Dermis blood vessel endothelial cell (primary cell): ENCODE results near the gene KCNMA1. TPM values are rescaled to one million over a fixed set of nuclear protein-coding genes. Genes with fewer than 3 reads are reported as not detected.

ENCODE experiments used
- DNase-seq: peaks from one replicate; pipeline ENCODE4 v3.0.0; 2010
- total RNA-seq: library from RNA; depleted of rRNA; stranded (reverse); fragments of >200 nt; gene quantifications from 2 replicates; pipeline ENCODE4 v1.2.3, GENCODE V29; 2014

KCNMA1 gene
- total RNA-seq, 1 donor from 2014 or later: under 0.01 TPM

- DNase-seq: no peak
These were observed 461.9 kb downstream of the KCNMA1 start for GRCh38 chr10:77175631-77176222.

DNA sequence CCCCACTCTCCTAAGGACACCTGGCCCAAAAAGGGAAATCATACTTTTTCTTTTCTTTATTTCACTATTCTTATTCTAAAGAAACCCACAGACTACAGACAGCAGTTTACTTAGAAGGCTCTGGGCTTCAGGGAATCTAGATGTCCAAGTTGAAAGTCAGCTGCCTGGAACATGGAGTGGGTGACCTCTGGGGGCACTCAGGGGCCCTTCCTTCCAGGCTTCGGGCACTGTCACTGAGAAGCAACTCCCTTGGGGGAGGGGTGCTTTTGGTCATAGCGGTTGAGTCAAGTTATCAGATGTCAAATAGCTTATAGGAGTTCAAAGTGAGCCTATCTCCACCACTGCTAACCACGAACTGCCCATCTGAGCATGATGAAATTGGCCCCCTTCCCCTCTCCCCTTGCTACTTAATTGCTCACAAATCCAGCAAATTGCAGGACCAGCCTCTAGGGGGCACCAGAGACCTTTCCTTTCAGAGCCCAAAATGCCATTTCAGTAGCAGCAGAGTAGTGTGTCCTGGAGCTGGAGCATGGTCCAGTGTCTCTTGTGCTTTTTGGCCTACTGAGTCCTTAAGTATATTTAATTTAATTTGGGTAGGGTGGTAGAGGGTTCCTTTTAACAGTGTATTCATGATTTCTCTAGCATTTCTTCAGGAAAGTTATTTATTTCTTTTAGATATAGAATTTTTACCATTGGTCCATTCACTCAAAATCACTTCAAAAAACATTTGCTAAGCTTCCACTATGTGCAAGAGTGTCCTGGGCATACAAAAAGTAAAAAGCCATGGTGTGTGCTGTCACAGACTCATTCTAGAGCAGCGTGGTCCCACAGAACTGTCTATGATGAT is 463.8 kb downstream of the KCNMA1 start:
- peak; percentile 89 for DNase-seq

GRCh38 chr10:77172086-77172485 is 465.5 kb downstream of the KCNMA1 start:
- no peak for DNase-seq

DNA sequence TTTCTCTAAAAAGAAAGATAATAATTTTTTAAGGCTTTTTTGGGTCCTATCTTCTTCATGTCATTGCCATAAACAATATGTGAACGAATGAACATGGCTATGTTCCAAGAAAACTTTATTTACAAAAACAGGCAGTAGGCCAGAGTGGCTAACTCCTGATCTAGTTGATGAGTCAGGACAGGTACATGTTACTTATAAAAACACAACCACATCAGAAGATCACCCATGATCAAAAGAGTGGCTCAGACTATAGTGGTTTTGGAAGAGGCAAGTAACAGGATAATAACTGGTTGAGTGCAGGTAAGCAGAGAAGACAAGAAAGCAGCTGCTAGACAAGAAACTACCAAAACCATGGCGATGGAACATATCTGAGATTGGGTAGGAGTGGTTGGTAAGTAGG is 468.7 kb downstream of the KCNMA1 start:
- DNase-seq: no peak

GRCh38 chr10:77168161-77168560 is 469.4 kb downstream of the KCNMA1 start:
- no peak for DNase-seq

- DNase-seq: peak; percentile 79
These were observed 472.0 kb downstream of the KCNMA1 start for GRCh38 chr10:77165445-77166208.

DNA sequence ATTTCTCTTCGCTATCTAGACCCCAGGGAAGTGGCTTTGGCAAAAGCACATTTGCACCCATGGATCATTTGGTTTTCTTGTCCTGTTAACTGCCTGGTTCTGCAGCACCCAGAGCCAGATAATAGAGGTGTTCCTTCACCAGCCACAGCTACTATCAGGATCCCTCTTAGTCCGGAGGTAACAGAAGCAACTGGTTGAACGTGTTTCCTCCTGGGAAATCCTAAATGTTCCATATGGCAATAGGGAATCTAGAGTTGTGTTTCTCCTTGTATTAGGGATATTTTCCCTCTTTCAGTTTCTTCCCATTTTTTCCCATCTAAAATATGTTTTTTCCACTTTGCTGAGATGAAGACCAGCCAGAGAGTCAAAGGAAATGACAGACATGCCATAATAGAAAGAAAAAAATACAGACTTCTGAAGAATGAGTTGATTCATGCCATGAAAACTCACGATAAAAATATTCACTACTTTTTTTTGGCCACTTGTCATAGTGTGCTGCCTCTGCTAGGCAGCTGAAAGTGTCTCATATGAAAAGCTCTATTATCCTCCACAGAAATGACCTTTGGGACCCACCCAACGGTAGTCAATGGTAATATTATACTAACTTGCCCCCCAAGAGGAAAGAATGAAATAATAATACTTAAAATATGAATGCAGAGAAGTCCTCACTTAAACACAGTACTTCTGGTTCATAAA is 472.8 kb downstream of the KCNMA1 start:
- no peak for DNase-seq

DNA sequence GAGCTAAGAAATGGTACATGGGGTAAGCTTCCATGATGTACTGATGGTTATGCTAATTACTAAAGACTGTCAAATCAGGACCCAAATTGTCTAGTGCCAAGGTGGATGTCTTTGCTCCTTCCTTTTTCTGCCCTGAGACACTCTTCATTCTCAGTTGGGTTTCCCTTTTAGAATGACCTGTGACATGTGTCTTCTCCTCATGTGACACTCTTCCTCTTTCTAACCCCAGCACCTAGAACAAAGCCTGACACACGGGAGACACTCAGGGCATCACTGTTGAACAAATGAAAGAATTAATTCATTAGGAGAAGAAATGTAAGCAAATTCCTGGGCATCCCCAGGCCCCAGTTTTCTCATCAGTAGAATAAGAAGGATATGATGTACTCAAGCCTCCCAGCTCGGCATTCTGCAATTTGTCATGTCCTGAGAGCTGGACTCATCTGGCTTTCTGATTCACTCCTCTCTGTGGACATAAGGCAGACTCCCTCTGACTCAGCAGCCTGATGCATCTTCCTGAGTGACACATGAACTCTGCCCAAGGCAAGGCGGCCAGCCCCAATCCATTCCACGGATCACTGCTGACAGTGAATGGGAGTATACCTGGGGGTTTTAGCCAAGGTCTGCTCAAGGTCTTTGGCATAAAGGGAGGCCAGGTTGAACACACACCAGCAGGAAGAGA is 473.8 kb downstream of the KCNMA1 start:
- peak; percentile 90 for DNase-seq

GRCh38 chr10:77162697-77163096 is 474.9 kb downstream of the KCNMA1 start:
- peak; percentile 46 for DNase-seq

- peak; percentile 82 for DNase-seq
These were observed 476.9 kb downstream of the KCNMA1 start for GRCh38 chr10:77160679-77161078.

GRCh38 chr10:77159538-77160110 is 478.0 kb downstream of the KCNMA1 start:
- DNase-seq: no peak

DNA sequence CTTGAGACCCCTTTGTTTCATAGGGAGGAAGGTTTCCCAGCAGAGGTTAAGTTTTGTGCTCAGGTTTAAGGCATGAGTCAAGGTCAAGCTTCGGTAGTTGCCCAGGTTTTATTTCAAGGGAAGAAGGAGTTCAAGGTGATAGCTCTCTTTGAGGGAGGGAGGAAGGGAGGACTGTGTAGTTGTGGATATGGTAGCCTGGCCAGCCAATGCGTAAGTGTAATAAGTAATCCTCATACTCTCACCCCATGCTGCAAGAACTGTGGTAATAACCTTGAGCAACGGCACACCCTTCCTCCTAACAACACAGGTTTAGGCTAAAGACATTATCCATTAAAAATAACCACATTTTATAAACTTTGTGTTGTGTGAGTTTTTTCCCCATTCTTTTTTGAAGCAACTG is 478.9 kb downstream of the KCNMA1 start:
- no peak for DNase-seq

DNA sequence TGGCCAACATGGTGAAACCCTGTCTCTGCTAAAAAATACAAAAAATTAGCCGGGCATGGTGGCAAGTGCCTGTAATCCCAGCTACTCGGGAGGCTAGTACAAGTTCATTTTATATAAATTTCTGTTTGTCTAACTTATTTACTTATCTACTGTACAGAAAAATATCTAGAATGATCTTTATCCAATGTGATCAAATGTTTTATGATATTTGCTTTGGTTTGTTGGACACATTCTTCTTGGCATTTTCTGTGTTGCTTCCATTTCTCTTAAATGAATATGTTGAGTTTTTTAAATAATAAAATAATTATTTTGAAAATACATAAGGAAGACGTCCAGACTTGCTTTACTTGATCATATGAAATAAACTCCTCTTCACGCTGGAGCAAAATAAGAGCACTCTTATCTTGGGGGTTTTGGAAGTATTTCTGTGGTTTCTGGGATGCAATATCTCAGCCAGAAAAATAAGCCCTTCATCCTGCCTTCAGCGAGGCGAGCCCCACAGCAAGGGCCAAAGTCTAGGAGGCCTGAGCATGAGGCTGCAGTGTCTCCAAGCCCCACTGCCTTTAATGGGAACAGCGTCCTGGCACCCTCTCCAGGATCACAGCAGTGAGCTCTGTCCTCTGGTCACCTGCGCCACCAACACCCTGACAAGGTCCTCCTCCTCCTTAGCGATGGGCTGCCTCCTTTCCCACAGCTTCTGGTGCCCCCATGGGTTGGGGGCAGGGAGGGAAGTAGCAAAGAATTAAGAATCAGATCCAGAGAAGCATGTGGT is 480.2 kb downstream of the KCNMA1 start:
- DNase-seq: no peak

DNA sequence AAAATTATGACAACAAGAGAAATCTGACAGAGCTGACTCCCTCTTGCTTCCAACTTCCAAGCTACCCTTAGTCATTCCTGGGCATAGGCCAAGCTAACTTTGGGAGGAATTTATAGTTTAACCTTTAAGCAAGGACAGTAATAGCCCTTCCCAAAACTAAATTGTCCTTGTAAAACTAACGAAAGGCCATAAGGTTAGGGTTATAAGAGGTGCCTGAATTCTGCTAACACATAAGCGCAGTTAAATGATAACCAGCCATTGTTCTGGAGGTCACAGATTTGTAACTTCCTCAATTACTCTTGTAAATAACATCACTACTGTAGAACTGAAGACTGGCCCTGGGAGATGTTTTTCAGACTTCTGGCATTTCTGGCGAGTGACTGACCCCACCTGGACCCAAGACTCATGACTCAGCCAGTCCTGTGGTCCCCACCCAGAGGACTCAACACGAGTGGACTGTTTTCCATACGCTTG is 481.2 kb downstream of the KCNMA1 start:
- peak; percentile 59 for DNase-seq

DNA sequence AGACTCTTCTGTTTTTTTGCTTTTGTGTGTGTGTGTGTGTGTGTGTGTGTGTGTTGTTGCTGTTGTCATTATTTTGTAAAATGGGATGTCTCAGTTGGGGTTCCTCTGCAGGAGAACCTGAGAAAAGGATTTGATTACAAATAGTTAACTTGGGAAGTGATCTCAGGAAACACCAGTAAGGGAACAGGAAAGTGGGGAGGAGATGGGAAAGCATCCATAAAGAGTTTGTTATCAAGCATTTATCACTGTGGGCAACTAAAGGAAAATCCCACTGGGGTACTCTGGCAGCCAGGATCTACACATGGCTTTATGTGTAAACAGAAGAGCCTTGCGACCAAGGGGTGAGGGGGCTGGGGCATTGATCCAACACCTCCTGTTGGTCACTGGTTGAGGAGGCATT is 485.4 kb downstream of the KCNMA1 start:
- DNase-seq: no peak

GRCh38 chr10:77151408-77151807 is 486.2 kb downstream of the KCNMA1 start:
- DNase-seq: no peak

- DNase-seq: no peak
These were observed 487.9 kb downstream of the KCNMA1 start for GRCh38 chr10:77149706-77150105.

DNA sequence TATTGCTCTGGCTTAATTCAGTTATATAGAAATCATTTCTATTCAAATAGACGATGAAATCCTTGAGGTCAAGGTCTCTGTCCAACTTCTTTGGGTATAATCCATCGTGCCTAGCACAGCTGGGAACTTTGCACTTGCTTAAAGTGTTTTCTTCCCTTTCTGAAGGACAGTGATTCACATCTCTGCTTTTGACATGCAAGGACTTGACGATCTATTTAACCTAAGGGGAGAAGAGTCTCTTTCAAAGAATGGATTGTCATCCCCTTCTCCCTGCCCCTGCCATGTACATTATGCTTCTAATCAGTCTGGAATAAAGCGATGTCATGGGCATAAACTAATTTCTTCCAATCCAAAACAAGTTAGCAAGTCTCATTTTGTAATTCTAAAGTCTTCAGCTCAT is 488.6 kb downstream of the KCNMA1 start:
- DNase-seq: no peak

GRCh38 chr10:77147871-77148270 is 489.7 kb downstream of the KCNMA1 start:
- DNase-seq: no peak

DNA sequence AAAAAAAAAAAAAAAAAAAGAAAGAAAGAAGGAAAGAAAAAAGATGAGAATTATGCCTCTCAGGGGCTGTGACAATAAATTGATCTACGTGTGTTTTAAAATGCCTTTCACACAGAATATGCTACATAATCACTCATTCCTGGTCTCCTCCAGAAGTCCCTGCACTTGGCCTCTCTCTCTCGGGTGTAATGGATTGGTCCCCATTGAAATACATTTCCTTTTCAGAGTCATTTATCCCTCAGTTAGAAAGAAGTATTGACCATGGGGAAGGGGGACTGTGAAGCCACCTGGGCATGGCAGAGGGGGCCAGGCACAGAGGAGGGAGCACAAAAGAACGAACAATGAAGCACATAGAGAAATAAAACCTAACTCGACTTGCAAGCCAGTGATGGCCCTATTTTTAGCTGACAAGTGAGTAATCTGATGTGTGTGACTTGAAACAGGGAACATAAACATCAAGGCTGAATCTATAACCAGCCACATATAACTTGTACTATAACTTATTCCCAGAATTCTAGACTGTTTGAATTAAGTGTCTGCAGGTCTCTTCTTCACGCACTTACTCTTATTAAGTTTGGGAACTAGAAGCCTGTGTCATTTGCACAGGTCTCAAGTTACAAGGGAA is 490.8 kb downstream of the KCNMA1 start:
- no peak for DNase-seq

DNA sequence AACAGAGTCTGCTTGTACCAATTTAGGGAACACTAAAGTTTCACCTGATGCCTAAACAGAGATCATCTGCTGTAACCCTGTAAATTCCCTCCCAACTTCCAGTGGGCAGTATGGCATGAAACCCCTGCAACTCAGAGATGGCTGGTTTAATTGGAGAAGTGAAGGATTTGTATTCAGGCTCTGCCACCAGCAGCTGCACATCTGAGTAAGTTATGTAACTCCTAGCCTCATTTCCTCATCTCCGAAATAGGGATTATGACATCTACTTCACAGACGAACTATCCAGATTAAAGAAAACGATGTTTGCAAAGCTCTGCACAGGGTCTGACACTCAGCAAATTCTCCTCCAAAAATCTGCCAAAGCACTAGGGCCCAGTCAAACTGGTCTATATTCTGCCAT is 493.0 kb downstream of the KCNMA1 start:
- no peak for DNase-seq
